Measurements from ENCODE around the gene SNX13. TPM values are rescaled to one million over a fixed set of nuclear protein-coding genes. Genes with fewer than 3 reads are reported as not detected.

SNX13 gene
- total and polyA plus RNA-seq, 9 of the 15 experiments (the other 6 are each of a cell fraction or from before 2014, with no cell fraction given), result 5.6 to 33.2 (median 25.4) TPM

GRCh38 chr7:17898111-17898510 is 42.2 kb downstream of the SNX13 start:
- Histone ChIP-seq H3K27me3 (ENCODE audit: control insufficient read depth in 2 of 2, insufficient read depth in 2 of 2, low read length in 2 of 2) (no peaks in the 10 kb centered on the region), H3K36me3 (ENCODE audit: control insufficient read depth, insufficient read depth, low read length) (no peaks in the 10 kb centered on the region; the same call in 2 of the 3 replicates), H4K20me1 (replicated peaks; ENCODE audit: control insufficient read depth, insufficient read depth, low read length) (no peaks in the 10 kb centered on the region), H3K9ac (ENCODE audit: insufficient read depth in 1 of 2, low read depth in 2 of 2, low read length in 2 of 2) (no peak overlapping the region), H3K4me1 (replicated peaks in 1 of 2; ENCODE audit: control insufficient read depth in 2 of 2, insufficient read depth in 2 of 2, low read length in 2 of 2) (no peaks in the 10 kb centered on the region), H3K4me2 (ENCODE audit: insufficient read depth, low read length) (no peak overlapping the region), H3K4me3 (no peak overlapping the region), H3K79me2 (ENCODE audit: control insufficient read depth, insufficient read depth, low read length) (peaks cover 11% of the 10 kb centered on the region; the same call in 1 of the 3 replicates), H3K9me1 (ENCODE audit: control insufficient read depth, insufficient read depth, low read length) (no peaks in the 10 kb centered on the region), H3K9me3 (replicated peaks; ENCODE audit: control insufficient read depth, insufficient read depth, low read depth, low read length) (no peaks in the 10 kb centered on the region), H3K27ac (ENCODE audit: extremely low read depth, low read depth, low read length) (no peak overlapping the region), H2AFZ (ENCODE audit: low read depth, low read length) (no peak overlapping the region)
- intact Hi-C loops (cut with micrococcal nuclease), result no loop called here
- FAIRE-seq, result no peak
- 88% methylated on average over 4 of the region's 4 CpGs for WGBS (ENCODE audit: insufficient coverage, low coverage, missing lambda C conversion rate)
- no peak for ATAC-seq
- ChIA-PET POLR2A (no interaction called here), CTCF (ENCODE audit: low intra/inter-chr PET ratio) (no interaction called here)
- BruUV-seq (replicated peaks), result no TSS peak
- in situ Hi-C loops (cut with MboI), result no loop called here
- no peak for TF ChIP-seq FOXK2 (conservative IDR thresholded peaks at IDR 0.05 in 1 of 2, IDR thresholded peaks at IDR 0.05 in 1 of 2; ENCODE audit: low read depth in 2 of 2)
- TF ChIP-seq ETV6 (IDR thresholded peaks at IDR 0.05; ENCODE audit: borderline replicate concordance in 1 of 2, low read depth in 2 of 2, low read length in 1 of 2), result no peak
- TF ChIP-seq ETV6 (CRISPR knock-in tag; IDR thresholded peaks at IDR 0.05; ENCODE audit: borderline replicate concordance), result no peak
- TF ChIP-seq FOSL1 (tag; conservative IDR thresholded peaks at IDR 0.05), result no peak
- TF ChIP-seq PKNOX1 (IDR thresholded peaks at IDR 0.05), result no peak
- TF ChIP-seq RAD51 (IDR thresholded peaks at IDR 0.05; ENCODE audit: borderline replicate concordance, low read depth), result no peak
- no peak for TF ChIP-seq TCF7 (IDR thresholded peaks at IDR 0.05; ENCODE audit: borderline replicate concordance)
- TF ChIP-seq MTA3 (IDR thresholded peaks at IDR 0.05; ENCODE audit: borderline replicate concordance), result no peak
- TF ChIP-seq ZNF41 (CRISPR knock-in tag; conservative IDR thresholded peaks at IDR 0.05), result no peak
- no peak for DNase-seq (ENCODE audit: extremely low read depth in 1 of 4, low spot score in 3 of 4)

All from K562 (cell line).